NCI-H526 treated with DMSO at 0.1 percent for 48 hours (cell line): Measurements from ENCODE around the gene F11.
"Not testable (repeated sequence)": the region's sequence is repeated elsewhere in the genome, so short reads cannot be mapped to it uniquely, and the experiment has no call there.

Source experiments
- DNase-seq: peaks from one replicate; lab custom pipeline; 2025; lab: John Stamatoyannopoulos, UW

F11 gene

DNA sequence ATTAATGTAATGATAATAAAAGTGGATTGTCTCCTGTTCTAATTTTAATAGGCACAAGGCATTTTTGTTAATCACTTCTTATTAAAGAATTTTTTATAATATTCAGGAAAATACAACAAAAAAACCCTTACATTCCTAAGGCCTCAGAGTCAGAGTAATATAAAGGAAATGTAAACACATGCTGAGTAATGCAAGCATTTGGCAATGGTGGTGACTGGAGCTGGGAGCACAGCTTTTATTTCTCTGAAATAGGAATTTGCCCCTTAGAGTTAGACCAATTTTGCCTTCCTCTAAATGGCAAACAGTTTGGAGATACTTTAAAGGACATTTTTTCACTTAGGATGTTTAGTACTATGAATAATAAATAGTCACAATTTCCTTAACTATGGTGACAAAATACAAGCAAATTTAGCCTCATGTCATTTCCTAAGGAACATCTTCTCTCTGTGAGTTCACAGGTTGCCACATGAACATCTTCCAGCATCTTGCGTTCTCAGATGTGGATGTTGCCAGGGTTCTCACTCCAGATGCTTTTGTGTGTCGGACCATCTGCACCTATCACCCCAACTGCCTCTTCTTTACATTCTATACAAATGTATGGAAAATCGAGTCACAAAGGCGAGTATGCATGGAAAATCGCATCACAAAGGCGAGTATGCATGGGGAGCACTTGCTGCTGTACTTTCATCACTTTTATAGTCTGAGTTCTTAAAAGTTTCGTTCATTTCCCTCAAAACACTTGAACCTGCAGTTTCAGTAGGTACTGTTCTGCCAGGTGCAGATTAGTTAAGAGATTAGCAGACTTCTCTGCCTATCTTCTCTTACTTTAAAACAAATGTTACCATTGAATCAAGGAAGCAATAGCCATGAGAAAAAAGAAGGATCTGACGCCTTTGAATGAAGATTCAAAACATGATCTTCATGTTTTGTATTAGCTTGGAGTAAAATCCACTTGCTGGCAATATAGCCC, 15.9 kb upstream of the F11 start:
- no peak for DNase-seq

DNA sequence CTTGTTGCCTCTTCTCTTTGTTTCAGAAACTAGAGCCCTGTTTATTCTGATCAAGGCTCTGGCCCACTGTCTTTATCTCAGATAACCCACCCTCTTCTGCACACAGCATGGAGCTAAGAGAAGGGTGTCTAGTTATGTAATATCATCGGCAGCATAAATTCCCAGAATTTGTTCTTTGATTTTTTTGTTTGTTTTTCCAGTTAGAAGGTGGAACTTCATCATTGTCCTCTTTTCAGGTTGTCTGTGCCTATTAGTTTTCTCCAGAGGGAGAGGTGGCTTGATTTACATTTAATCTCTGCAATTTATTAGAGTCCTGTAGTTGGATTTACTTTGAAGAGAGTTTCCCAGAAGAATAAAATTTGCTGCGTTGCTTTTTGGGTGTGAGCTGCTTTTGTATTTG, 15.2 kb upstream of the F11 start:
- DNase-seq: no peak

DNA sequence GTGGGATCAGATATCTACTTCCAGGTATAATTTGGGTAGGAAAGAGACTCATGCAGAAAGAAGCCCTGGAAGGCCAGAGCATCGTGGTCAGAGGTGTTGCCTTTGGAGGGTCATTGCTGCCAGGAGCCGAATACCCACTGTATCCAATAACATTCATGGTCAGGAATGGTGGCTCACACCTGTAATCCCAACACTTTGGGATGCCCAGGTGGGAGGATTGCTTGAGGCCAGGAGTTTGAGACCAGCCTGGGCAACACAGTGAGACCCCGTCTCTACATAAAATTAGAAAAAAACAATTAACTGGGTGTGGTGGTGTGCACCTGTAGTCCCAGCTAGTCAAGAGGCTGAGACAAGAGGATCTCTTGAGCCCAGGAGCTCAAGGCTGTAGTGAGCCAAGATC, 10.9 kb upstream of the F11 start:
- no peak for DNase-seq

DNA sequence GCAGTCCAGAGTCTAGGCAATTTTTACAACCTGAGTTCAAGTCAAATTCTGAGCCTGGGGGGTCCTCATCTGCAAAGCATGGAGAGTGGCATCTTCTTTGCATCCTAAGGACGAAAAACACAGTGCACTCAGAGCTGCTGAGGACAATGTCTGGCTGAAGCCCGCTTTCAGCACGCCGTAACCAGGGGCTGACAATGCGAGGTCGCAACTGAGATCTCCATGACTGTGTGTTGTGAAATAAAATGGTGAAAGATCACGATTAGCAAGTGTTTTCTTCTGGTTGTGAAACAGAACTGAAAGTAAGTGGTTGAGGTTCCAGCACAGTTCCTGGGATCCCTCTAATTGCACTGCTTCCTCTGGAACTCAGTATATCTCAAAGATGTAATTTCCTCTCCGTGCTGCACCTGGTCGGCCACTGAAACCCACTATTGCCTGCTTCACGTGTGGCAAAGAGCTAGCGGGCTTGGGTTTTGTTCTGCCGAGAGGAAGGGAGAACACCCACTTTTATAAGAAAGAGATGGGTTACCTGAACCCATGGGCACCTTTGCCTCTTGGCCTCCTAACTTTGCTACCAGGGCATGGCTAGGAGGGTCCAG, 7.7 kb upstream of the F11 start:
- DNase-seq: no peak

DNA sequence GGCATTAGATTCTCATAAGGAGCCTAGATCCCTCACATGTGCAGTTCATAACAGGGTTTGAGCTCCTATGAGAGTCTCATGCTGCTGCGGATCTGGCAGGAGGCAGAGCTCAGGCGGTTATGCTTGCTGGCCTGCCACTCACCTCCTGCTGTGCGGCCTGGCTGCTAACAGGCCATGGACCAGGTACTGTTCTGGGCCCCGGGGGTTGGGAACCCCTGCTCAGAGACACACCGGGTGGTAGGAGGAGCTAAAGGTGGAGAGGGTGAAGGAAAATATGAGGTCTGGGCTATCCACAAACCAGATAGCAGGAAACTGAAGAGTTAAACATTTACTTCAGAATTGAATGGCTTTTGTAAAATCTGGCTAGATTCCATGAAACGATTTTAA, 5.9 kb upstream of the F11 start:
- no peak for DNase-seq

DNA sequence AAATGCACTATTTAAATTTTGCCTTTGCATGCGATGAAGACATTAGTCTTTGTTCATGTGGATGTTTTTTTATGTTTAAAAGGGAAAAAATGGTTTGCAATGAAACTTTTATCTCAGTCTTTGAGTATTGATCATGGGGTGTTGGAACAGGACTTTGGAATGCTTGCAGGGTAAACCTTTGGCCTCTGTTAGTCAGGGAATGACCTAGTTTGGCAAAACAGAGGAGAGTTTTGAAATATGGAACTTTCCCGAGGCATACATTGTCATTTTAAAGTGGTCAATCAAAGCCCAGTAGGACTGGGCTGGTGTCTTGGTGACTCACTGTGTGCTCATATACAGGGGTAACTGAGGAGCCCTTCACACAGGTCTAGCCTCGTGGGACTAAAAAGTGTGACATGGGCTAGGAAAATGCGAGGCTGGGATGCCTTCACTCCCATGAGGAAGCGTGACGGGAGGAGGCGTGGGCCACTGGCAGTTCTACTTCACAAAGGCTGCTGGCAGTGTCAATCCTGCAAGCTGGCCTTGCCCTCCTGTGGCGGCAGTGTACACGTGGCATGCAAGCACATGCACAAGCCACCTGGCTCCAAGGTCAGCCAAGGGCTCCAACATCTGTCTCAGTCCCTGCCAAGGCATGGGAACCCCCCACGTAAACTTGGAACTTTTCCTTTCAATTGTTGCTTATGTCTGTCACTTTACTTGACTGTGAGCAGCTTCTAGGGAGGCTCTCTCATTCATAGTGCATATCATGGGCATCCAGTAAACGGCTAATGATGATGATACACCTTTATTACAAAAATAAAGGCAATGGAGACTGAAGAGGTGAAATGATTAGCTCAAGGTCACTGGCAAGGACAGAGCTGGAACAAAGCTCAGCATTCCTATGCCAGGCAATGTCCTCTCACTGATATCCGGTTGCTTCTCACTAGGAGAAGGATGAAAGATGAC, 5.2 kb upstream of the F11 start:
- no peak for DNase-seq

DNA sequence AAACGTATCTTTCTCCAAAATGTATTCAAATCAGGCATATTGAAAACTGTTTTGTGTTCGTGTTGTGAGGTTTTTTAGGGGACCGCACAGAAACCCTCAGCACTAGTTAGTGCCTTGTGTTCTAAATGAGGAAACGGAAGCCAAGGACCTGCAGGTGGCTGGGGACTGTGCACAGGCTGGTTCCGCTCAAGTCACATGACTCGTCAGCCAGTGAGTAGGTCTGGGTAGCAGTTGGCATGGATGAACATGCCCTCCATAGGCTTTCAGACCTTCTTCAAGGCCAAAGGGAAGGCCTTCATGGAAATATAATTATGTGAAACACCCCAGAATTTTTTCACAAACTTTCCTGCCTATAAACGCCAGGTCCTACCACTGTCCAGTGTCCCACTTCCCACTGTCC, 1.3 kb upstream of the F11 start:
- no peak for DNase-seq

DNA sequence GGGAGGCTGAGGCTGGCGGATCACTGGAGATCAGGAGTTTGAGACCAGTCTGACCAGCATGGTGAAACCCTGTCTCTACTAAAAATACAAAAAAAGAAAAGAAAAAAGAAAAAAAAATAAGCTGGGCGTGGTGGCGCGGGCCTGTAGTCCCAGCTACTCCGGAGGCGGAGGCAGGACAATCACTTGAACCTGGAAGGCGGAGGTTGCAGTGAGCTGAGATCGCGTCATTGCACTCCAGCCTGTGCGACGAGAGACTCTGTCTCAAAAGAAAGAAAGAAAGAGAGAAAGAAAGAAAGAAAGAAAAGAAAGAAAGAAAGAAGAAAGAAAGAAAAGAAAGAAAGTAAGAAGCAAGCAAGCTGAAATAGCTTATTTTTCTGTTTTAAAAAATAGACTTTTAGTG, 739 bp upstream of the F11 start:
- DNase-seq: not testable (repeated sequence)

DNA sequence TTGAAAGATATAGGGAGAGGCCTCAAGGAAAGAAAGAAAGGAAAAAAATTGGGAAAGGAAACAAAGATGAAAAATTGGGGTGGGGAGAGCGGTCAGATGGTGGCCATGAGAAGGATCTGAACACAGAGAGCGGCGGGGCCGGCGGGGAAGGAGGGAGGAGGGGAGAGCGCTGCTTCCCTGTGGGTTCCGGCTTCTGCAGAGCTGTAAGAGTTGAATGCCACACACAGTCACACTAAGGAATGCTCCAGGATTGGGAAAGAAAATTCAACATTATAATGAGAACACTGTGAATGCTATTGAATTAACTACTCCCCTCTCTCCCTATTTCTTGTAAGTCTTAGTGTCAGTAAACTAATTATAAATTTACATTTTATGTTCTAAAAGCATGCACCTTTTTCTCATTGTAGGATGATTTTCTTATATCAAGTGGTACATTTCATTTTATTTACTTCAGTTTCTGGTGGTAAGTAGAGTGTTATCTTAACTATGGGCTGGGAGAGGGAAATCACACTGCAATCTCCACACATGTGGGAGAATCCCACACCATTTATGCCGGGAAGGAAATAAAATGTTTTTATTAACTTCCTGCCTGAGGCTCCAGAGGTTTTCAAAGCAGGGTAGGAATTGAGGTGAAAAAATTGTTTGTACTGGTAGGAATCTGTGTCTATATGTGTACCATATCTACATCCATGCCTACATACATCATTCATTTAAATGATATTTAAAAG, 904 bp downstream of the F11 start:
- DNase-seq: no peak

DNA sequence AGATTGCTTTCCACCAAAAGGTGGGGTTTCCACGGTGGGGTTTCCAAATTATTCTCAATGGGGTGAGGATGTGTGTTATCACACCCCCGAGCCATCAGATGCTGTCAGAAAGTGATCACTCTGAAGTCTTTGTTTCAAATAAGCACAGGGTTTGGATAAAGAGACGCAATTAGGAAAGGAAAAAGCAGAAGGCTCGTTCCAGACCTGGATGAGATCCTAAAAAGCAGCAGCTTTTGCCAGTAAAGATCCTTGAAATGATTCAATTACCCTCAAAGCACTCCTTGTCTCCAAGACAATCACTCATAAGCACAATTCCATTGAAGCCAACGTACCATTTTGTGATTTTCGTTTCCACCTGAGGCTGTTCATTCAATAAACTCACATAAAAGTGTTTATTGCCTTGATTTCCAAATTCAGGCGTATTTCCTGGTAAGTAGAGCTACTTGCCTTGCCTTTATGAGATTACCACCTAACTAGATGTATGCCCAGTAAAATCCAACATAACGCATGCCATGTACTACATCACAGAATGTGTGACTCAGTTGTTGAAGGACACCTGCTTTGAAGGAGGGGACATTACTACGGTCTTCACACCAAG, 5.2 kb downstream of the F11 start:
- no peak for DNase-seq

DNA sequence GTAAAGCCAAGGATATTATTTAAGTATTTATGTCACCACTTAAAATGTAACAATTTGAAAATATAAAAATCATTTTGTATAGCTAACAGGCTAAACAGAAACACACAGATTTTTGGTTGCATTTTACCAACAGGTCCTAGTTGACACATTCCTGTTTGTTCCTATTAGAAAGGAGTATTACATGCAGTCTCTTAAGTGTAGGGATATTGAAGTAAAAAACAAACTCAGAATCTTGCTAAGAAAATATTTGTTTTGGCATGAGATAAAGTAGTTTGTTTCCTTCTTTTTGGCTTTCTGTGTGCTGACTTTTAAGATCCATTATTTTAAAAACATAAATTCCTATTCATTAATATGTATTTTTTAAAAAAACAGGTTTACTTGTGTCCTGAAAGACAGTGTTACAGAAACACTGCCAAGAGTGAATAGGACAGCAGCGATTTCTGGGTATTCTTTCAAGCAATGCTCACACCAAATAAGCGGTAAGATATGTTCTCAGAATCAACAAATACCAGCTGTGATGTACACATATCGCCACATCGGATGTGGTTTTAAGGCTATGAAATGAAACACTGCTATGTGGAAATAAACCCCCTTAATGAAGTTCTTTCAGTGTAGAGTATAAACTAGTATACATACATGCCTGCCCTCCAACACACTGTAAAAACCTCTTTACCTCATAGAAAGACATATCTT, 6.9 kb downstream of the F11 start:
- DNase-seq: no peak

DNA sequence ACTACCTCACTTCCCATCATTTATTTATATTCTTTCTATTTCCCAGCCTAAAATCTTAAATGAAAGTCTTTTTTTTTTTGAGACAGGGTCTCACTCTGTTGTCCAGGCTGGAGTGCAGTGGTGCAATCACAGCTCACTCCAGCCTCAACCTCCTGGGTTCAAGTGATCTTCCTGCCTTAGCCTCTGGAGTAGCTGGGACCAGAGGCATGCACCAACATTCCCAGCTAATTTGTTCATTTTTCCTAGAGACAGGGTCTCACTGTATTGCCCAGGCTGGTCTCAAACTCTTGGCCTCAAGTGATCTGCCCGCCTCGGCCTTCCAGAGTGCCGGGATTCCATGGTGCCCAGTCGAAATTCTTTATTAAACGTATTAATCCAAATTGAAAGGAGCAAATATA, 7.4 kb downstream of the F11 start:
- not testable (repeated sequence) for DNase-seq

DNA sequence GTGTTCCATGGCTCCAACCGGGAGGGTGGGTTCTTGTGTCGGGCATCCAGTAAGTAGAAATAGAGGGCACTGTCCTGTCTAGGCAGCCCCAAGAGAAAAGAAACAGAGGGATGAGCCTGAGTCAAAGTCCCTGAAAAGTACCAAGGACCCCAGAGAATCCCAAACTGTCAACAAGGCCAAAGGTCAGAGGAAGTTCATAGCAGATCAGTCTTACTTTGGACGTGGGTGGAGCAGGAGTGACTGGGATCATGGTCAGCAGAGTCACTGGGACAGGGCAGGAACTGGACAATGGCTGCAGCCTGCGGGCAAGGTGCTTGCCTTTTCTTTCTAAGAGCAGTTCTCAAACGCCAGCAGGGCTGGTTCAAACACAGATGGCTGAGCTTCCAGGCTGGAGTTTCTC, 17.3 kb downstream of the F11 start:
- no peak for DNase-seq

DNA sequence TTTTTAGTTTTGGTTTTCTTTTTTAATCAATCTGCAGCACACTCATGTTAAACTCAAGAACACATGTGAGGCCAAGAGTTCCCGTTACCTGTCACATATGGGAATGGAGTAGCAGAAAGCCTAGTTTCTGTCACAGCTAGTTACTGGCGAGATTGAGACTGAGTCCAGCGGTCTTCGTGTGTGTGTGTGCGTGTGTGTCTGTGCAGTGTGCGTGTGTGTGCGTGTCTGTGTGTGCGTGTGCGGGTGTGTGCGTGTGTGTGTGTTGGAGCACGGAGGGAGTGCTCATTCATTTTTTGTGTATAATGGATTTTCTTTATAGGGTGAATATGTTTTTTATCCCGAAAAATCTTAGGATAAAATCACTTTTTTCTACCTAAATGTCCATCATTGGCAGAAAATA, 19.2 kb downstream of the F11 start:
- no peak for DNase-seq

DNA sequence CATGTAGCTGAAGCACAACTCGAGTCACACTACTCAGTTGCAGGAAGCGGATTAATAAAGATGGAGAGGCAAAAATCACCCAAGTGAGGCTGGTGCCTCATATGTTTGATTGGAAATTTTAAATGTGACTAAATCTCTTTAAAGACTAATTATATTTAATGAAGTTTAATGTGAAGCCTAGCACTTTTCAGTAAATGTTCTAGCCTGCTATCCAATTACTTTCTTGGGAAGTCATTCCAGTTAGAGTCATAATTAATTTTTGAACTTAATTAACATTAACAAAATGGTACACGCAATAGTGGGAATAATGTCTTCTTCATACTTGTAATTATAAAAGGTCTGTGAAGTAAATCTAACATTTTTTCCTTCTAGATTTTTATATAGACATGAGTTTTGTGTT, 20.6 kb downstream of the F11 start:
- DNase-seq: no peak

DNA sequence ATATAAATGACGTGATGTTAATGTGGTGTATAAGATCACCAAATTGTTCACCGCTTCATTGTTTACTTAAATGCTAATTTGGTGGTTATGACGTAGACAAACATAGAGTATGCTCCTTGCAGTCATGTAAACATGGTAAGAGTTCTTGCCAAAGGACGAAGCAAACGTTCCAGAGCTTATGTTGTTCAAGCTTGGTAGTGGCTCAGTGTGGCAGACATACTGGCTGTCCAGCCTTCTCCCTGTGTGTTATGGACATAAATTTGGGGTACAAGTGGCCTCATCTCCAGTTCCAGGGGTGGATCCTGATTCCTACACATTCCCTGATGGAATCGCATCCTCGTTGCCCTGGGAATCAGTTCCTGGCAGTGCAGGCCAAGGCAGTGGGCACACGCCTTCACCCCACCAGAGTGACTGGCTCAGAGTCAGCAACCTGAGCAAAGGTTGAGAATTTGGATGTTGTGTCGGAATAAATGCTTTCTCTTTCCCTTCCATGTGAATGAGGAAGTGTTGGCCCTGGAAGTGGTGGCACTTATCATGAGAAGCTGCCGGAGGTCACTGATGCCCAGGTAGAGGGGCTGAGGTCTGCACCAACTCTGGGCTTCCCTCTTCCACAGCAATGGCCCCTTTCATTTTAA, 25.4 kb downstream of the F11 start:
- no peak for DNase-seq

DNA sequence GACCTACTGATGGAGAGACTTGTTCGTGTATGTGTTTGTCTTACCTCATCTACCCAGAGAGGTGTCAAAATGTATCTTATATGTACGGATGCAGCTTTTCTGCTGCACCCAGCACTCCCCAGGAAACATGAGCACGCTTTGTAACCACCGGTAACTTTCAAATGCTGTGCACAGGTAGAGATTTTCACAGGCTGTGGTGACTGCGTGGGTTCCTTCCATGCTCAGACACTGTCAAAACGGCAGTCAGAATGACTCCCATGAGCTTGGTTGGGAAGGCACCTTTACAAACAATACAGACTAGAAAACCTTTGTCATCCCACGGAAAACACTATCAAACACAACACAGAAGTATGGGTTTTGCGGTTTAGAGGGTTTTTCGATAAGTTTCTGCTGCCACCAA, 28.2 kb downstream of the F11 start:
- DNase-seq: no peak

DNA sequence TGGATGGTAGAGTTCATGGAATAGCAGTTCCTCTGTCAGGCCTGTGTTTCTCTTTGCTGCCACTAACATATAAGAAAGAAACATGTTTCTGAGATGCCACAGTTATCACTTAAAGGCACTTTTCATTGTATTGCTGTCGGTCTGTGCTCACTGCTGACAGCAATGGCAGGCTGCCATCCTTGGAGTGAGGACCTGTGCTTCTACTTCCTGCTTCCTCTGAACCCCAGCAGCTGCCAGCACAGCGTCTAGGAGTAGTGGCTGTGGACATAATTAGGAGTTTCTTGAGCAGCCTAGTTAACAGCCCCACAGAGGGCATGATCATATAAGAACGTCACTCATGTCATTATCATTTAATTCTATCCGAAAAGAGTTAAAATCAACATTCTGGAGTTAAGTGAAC, 30.5 kb downstream of the F11 start:
- no peak for DNase-seq

DNA sequence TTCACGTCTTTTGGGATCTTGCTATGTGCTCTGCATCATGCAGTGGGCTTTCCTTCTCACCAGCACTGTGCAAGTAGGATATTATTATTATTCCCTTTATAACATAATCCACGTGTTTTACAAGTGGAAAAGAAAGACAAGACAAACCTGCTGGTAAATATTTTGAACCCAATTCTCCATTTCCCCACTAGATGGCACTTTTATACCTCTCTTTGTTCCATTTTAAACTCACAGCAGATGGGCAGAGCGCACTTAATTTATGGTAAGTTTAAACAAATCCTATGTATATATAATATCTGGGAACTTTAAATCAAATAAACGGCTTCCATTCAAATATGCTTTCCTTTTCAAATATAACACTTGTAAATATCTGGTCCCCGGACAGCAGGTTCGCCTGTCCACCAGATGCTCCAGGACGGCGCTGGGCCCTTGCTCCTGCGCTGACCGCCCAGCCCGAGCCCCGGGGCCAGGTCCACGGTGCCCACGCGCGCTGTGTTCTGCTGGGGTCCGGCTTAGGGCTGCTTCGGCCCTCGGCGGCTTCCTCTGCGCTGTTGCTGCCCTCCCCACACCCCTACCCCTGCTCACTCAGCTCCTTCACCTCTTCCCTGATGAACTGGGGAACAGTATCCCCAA, 31.1 kb downstream of the F11 start:
- DNase-seq: peak; percentile 69
